H1 (cell line): ENCODE measurements around the gene FEV. TPM values are rescaled to one million over a fixed set of nuclear protein-coding genes. Genes with fewer than 3 reads are reported as not detected.

Source experiments
- CTCF ChIA-PET: fragments of 300-600 bp; sonication (Branson Sonifier 250); formaldehyde crosslinking; loops from one replicate; lab custom pipeline; 2021; ENCODE audit not compliant: partially characterized antibody; lab: Charles Lee
- POLR2A ChIA-PET: fragments of 300-600 bp; sonication (Branson Sonifier 250); formaldehyde crosslinking; loops from one replicate; lab custom pipeline; 2021; ENCODE audit warnings: inconsistent platforms; ENCODE audit not compliant: partially characterized antibody; lab: Charles Lee
- DNase-seq, 2 experiments: peaks; one replicate each; pipeline versions ENCODE4 v3.0.0 to v3.0.0-alpha.2; 2010 to 2022; ENCODE audit warnings: low spot score in 2 of 2, low read depth in 1 of 2, mixed read lengths in 1 of 2
- FAIRE-seq: peaks from 2 replicates; lab custom pipeline; 2011; peaks lifted over from hg19 to GRCh38; lab: Jason Lieb, UNC
- H2AFZ ChIP-seq: 2 replicates; pipeline ENCODE4 v1.8.1; 2012; ENCODE audit warnings: low read length, inconsistent platforms
- H2AK5ac ChIP-seq: 2 replicates; pipeline ENCODE4 v1.6.1; 2013; ENCODE audit warnings: low read depth, low read length
- H2BK120ac ChIP-seq: replicated peaks from 2 replicates; pipeline ENCODE3; 2013; ENCODE audit warnings: low read depth, low read length, inconsistent platforms
- H2BK12ac ChIP-seq: 2 replicates; pipeline ENCODE4 v1.6.1; 2013; ENCODE audit warnings: low read depth, low read length
- H2BK15ac ChIP-seq: 2 replicates; pipeline ENCODE4 v1.6.1; 2013; ENCODE audit warnings: low read length
- H2BK20ac ChIP-seq: 2 replicates; pipeline ENCODE4 v1.6.1; 2013; ENCODE audit warnings: low read length
- H2BK5ac ChIP-seq: 2 replicates; pipeline ENCODE4 v1.6.1; 2013; ENCODE audit warnings: low read depth, low read length
- H3K14ac ChIP-seq: 2 replicates; pipeline ENCODE4 v1.6.1; 2013; ENCODE audit warnings: inconsistent platforms; ENCODE audit not compliant: insufficient read length
- H3K18ac ChIP-seq: 2 replicates; pipeline ENCODE4 v1.6.1; 2013; ENCODE audit warnings: low read length; ENCODE audit errors: extremely low read depth
- H3K23ac ChIP-seq: 2 replicates; pipeline ENCODE4 v1.6.1; 2013; ENCODE audit warnings: inconsistent platforms; ENCODE audit not compliant: insufficient read length
- H3K23me2 ChIP-seq: 2 replicates; pipeline ENCODE4 v1.6.1; 2013; ENCODE audit warnings: low read depth, low read length
- H3K27ac ChIP-seq: 2 replicates; pipeline ENCODE4 v1.6.1; 2011; ENCODE audit warnings: low read depth, low read length, inconsistent platforms
- H3K27me3 ChIP-seq, 4 experiments: replicated peaks in 1 of 4; 1 replicate in 1 of 4; 2 replicates in 3 of 4; pipeline versions ENCODE4 v1.6.1 to v1.8.1; 2011 to 2013; ENCODE audit warnings: low read length in 3 of 4, mild to moderate bottlenecking in 3 of 4, inconsistent platforms in 2 of 4, mixed read lengths in 2 of 4, moderate library complexity in 1 of 4; ENCODE audit not compliant: control insufficient read depth in 3 of 4, insufficient read depth in 3 of 4; ENCODE audit errors: extremely low read depth in 1 of 4
- H3K36me3 ChIP-seq, 4 experiments: 2 replicates each; pipeline versions ENCODE4 v1.6.1 to v1.8.1; 2011 to 2013; ENCODE audit warnings: mild to moderate bottlenecking in 4 of 4, low read length in 3 of 4, moderate library complexity in 2 of 4, control low read depth in 1 of 4, inconsistent platforms in 1 of 4; ENCODE audit not compliant: insufficient read depth in 4 of 4, control insufficient read depth in 2 of 4
- H3K4ac ChIP-seq: replicated peaks from 2 replicates; pipeline ENCODE3; 2013; ENCODE audit warnings: low read length, low read depth, mixed read lengths, inconsistent platforms; ENCODE audit not compliant: insufficient read length
- H3K4me1 ChIP-seq, 4 experiments: replicated peaks in 1 of 4; 1 replicate in 1 of 4; 2 replicates in 3 of 4; pipeline versions ENCODE4 v1.6.1 to v1.8.1; 2011 to 2013; ENCODE audit warnings: low read length in 3 of 4, inconsistent platforms in 2 of 4, mixed read lengths in 1 of 4; ENCODE audit not compliant: insufficient read depth in 4 of 4, control insufficient read depth in 3 of 4
- H3K4me2 ChIP-seq, 2 experiments: 2 replicates each; pipeline versions ENCODE4 v1.6.1 to v1.8.1; 2011 to 2013; ENCODE audit warnings: low read depth in 2 of 2, low read length in 2 of 2, control low read depth in 1 of 2, inconsistent platforms in 1 of 2, mild to moderate bottlenecking in 1 of 2; ENCODE audit not compliant: insufficient read depth in 1 of 2
- H3K4me3 ChIP-seq, 4 experiments: fragments of 200-600, 300-600 bp in 1 of 4; sonication (generic), shearing (Covaris generic), sonication (Bioruptor Twin) in 1 of 4; 2 replicates each; pipeline versions ENCODE4 v1.5.1 to v1.8.1; 2011 to 2016; ENCODE audit warnings: low read length in 4 of 4, low read depth in 3 of 4, control low read depth in 2 of 4, inconsistent platforms in 2 of 4, mild to moderate bottlenecking in 2 of 4, mixed read lengths in 1 of 4, moderate library complexity in 1 of 4; ENCODE audit not compliant: insufficient read depth in 2 of 4; ENCODE audit errors: extremely low read depth in 1 of 4
- H3K56ac ChIP-seq: replicated peaks from 2 replicates; pipeline ENCODE3; 2013; ENCODE audit warnings: low read depth, mild to moderate bottlenecking, mixed read lengths, low read length, inconsistent platforms; ENCODE audit not compliant: insufficient read length
- H3K79me1 ChIP-seq: 2 replicates; pipeline ENCODE4 v1.6.1; 2013; ENCODE audit warnings: low read depth, low read length, control low read depth
- H3K79me2 ChIP-seq, 2 experiments: 2 replicates each; pipeline versions ENCODE4 v1.6.1 to v1.8.1; 2012 to 2013; ENCODE audit warnings: low read length in 2 of 2, mild to moderate bottlenecking in 2 of 2, inconsistent platforms in 1 of 2; ENCODE audit not compliant: insufficient read depth in 2 of 2, control insufficient read depth in 1 of 2
- H3K9ac ChIP-seq, 4 experiments: replicated peaks in 1 of 4; 1 replicate in 1 of 4; 2 replicates in 3 of 4; pipeline versions ENCODE4 v1.6.1 to v1.8.1; 2011 to 2013; ENCODE audit warnings: low read depth in 3 of 4, low read length in 3 of 4, control low read depth in 2 of 4, mild to moderate bottlenecking in 2 of 4, moderate library complexity in 2 of 4, inconsistent platforms in 1 of 4; ENCODE audit errors: extremely low read depth in 1 of 4
- H3K9me3 ChIP-seq, 2 experiments: 2 replicates each; pipeline versions ENCODE4 v1.6.1 to v1.8.1; 2012 to 2013; ENCODE audit warnings: mild to moderate bottlenecking in 2 of 2, moderate library complexity in 2 of 2, control low read depth in 1 of 2, inconsistent platforms in 1 of 2, low read depth in 1 of 2, low read length in 1 of 2, mixed read lengths in 1 of 2; ENCODE audit not compliant: insufficient read depth in 2 of 2
- H4K20me1 ChIP-seq, 2 experiments: replicated peaks in 1 of 2; 2 replicates each; pipeline versions ENCODE3 to v1.8.1; 2011 to 2013; ENCODE audit warnings: inconsistent platforms in 2 of 2, low read length in 2 of 2, mild to moderate bottlenecking in 1 of 2; ENCODE audit not compliant: insufficient read depth in 2 of 2, control insufficient read depth in 1 of 2
- H4K5ac ChIP-seq: 2 replicates; pipeline ENCODE4 v1.6.1; 2013; ENCODE audit warnings: low read length, low read depth, mixed read lengths, inconsistent platforms; ENCODE audit not compliant: insufficient read length
- H4K8ac ChIP-seq: 2 replicates; pipeline ENCODE4 v1.8.0; 2013; ENCODE audit warnings: mild to moderate bottlenecking, moderate library complexity, low read length, inconsistent platforms; ENCODE audit not compliant: insufficient read depth; ENCODE audit errors: extremely low read depth
- H4K91ac ChIP-seq: replicated peaks from 2 replicates; pipeline ENCODE3; 2013; ENCODE audit warnings: low read length, mixed read lengths, inconsistent platforms; ENCODE audit not compliant: insufficient read length
- ASH2L ChIP-seq: fragments of 200-600, 300-600 bp; sonication (generic); IDR thresholded peaks from one replicate; pipeline ENCODE4 v1.7.1; 2017; ENCODE audit warnings: low read length
- CBX8 ChIP-seq: fragments of 300-800, 300-1000 bp; sonication (generic); IDR thresholded peaks from 2 replicates; pipeline ENCODE4 v1.7.1; 2016; ENCODE audit warnings: low read depth, low read length, borderline replicate concordance
- EZH2 ChIP-seq: fragments of 200-600 bp; sonication (generic); IDR thresholded peaks from 2 replicates; pipeline ENCODE4 v1.7.1; 2012; ENCODE audit warnings: low read depth, mild to moderate bottlenecking, moderate library complexity, low read length, inconsistent platforms; ENCODE audit not compliant: severe bottlenecking
- GABPA ChIP-seq: IDR thresholded peaks from 2 replicates; pipeline ENCODE4 v1.6.1; 2011; ENCODE audit warnings: mild to moderate bottlenecking, low read length, moderate library complexity, borderline replicate concordance; ENCODE audit not compliant: insufficient read depth
- SAP30 ChIP-seq: fragments of 300-600 bp; sonication (generic); IDR thresholded peaks from 2 replicates; pipeline ENCODE4 v1.7.1; 2012; ENCODE audit warnings: low read length, moderate library complexity, mild to moderate bottlenecking, inconsistent platforms; ENCODE audit not compliant: insufficient read depth, insufficient replicate concordance
- SP1 ChIP-seq: IDR thresholded peaks from 2 replicates; pipeline ENCODE4 v1.6.1; 2011; ENCODE audit warnings: low read depth, low read length
- WGBS, 2 experiments: shearing (Covaris generic) in 1 of 2; methylation state at CpG; one replicate each; pipeline versions ENCODE4 v1.1.6 to v1.1.7; 2013 to 2015; ENCODE audit warnings: low lambda C conversion rate in 2 of 2, mixed read lengths in 2 of 2, inconsistent platforms in 1 of 2, low coverage in 1 of 2, missing lambda C conversion rate in 1 of 2; ENCODE audit not compliant: insufficient replicate concordance in 2 of 2, insufficient coverage in 1 of 2, insufficient read length in 1 of 2; ENCODE audit errors: extremely low coverage in 1 of 2, missing lambda C conversion rate in 1 of 2; 5-methylcytosine and 5-hydroxymethylcytosine counted together
- polyA plus RNA-seq, 7 experiments: library from polyadenylated mRNA; depleted of rRNA in 3 of 7; stranded (reverse) in 5 of 7; unstranded in 2 of 7; fragments of >200 nt in 5 of 7; fragments of 200-250 nt in 2 of 7; gene quantifications; 1 replicate in 5 of 7; 2 replicates in 1 of 7; 4 replicates in 1 of 7; pipeline versions ENCODE4 v1.2.1 to v1.2.3, GENCODE V29; 2011 to 2013; ENCODE audit warnings: missing spikeins in 2 of 7, mixed read lengths in 2 of 7
- total RNA-seq: library from RNA; stranded (reverse); fragmentation: NEBNext Ultra II Directional; extraction: Animal tissue kit (Norgen Biotek cat#: 25700); gene quantifications from 2 replicates; pipeline ENCODE4 v1.2.1, GENCODE V29; 2021

Gene FEV
- total and polyA plus RNA-seq, 2 of the 8 experiments (the other 6 are each of a cell fraction or from before 2014, with no cell fraction given): not detected

DNA sequence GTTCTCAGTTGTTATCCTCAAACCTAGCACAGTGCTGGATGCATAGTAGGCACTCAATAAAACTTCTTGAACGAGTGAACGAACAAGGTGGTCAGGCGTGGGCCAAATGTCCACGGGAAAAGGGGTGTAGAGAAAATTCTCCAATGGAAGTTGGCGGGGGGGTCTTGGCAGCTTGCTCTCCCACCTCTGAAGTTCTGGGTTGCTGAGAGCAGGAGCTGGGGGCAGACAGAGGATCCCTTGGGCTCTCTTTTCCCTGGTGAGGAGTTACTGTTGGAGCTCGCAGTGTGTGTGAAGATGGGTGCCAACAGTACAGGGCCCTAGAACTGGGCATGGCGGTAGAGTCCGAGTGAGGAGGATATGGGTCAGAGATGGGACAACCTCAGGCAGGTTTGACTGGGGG lies 10.6 kb upstream of the FEV start:
- peaks cover 29 to 32% of the 10 kb centered on the region in 2 experiments for H4K20me1 ChIP-seq
- ChIA-PET CTCF (interaction anchor here (0.6 to 19.5 kb wide), 37 partner anchors 8 to 305 kb away, joined by 3 to 284 read pairs (median 5); partner anchors contain the start of gene FEV), POLR2A (interaction anchor here (1.1 to 1.5 kb wide), 2 partner anchors 15 to 119 kb away, joined by 3 to 4 read pairs; no protein-coding TSS in a partner anchor)
- no peak overlapping the region for H4K5ac ChIP-seq
- H2BK12ac ChIP-seq: no peak overlapping the region
- H3K9ac ChIP-seq: no peak overlapping the region
- peaks cover 2% of the 10 kb centered on the region; the same call in 1 of the 2 replicates for H3K23me2 ChIP-seq
- H3K36me3 ChIP-seq: peaks cover 0 to 6% (median 0%) of the 10 kb centered on the region in 4 experiments; a peak in 1 of 8 replicates
- no peak overlapping the region for H2BK5ac ChIP-seq
- no peak for TF ChIP-seq CBX8
- no peak for TF ChIP-seq SAP30
- TF ChIP-seq SP1: no peak
- peak; percentile 68 for TF ChIP-seq EZH2
- no peak for TF ChIP-seq GABPA
- TF ChIP-seq ASH2L: no peak
- H3K4ac ChIP-seq: no peak overlapping the region
- no peaks in the 10 kb centered on the region for H3K79me1 ChIP-seq
- 0 out of 2 replicates have a peak overlapping the region, but pooled peaks have one; percentile 72 for H2BK15ac ChIP-seq
- WGBS, 2 experiments: 31% methylated on average over 8 of the region's 8 CpGs; no CpG with 5 or more reads in 1 of the 2 experiments
- H3K4me2 ChIP-seq: no peak overlapping the region; a peak in 1 of 4 replicates
- no peak overlapping the region for H3K4me3 ChIP-seq
- no peaks in the 10 kb centered on the region for H3K9me3 ChIP-seq
- peaks cover 98 to 100% (median 99%) of the 10 kb centered on the region in 4 experiments for H3K27me3 ChIP-seq
- H2BK120ac ChIP-seq: no peak overlapping the region
- no peak overlapping the region for H3K23ac ChIP-seq
- H4K91ac ChIP-seq: no peak overlapping the region
- no peak for DNase-seq
- peaks cover 0 to 38% (median 22%) of the 10 kb centered on the region in 4 experiments; a peak in 6 of 7 replicates for H3K4me1 ChIP-seq
- FAIRE-seq: no peak
- no peak overlapping the region for H3K56ac ChIP-seq
- H2BK20ac ChIP-seq: 0 out of 2 replicates have a peak overlapping the region, but pooled peaks have one; percentile 48
- H4K8ac ChIP-seq: no peak overlapping the region
- no peak overlapping the region for H3K27ac ChIP-seq
- no peaks in the 10 kb centered on the region for H3K79me2 ChIP-seq
- H3K14ac ChIP-seq: no peak overlapping the region
- no peak overlapping the region for H2AFZ ChIP-seq
- H2AK5ac ChIP-seq: no peak overlapping the region; the same call in 1 of the 2 replicates
- H3K18ac ChIP-seq: no peak overlapping the region
